SK-N-DZ (cell line): ENCODE data around the gene RPL36.
"Not testable (repeated sequence)": the region's sequence is repeated elsewhere in the genome, so short reads cannot be mapped to it uniquely, and the experiment has no call there.

Source experiments
- DNase-seq: peaks from one replicate; pipeline ENCODE4 v3.0.0-alpha.2; 2015; ENCODE audit warnings: low spot score

The RPL36 gene

DNA sequence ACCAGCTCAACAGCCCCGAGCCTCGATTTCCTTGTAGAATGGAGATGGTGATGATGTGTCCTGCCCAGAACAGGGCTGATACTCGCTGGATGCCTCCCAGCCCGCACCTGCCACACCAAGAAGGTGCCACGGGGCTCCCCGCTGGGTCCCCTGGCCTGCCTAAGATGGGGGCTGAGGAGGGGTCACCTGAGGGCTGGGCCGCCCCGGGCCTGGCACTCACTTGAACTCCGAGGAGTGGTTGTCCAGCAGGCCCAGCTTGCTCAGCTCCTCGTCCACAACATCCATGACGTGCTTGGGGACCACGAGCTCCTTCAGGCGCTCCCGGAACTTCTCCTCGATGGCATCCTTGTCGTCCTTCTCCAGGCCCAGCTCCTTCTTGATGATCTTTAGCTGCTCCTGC lies 15.5 kb downstream of the RPL36 start:
- DNase-seq = no peak

DNA sequence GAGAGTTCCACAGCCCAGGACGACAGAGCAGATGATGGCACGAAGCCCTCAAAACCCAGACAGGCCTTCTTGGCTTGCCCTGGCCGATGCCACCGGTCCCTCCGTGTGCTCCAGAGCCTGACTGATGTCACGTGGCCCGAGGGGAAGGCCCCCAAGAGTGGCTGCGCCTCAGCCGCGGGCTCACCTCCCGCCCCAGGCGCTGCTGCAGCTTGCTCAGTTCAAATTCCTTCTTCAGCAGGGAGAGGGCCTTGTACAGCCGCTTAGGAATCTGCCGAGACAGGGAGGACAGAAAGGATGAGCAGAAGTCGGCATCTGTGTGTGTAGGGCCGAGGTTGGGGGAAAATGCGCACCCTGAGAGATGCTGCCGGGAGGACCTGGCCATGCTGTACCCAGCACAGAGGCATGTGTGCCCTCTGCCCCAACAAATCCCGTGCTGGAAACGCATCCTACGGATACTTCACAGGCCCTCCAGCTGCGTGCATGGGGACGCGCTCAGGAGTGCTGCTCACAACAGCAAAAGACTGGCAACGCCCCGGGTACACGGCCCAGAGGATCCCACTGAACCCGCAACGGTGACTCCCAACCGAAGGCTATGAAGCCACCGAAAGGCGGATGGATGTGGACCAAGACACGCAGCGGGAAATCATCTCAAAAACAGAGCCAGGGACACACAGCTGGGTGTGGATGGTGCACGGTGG lies 16.9 kb downstream of the RPL36 start:
- no peak for DNase-seq

DNA sequence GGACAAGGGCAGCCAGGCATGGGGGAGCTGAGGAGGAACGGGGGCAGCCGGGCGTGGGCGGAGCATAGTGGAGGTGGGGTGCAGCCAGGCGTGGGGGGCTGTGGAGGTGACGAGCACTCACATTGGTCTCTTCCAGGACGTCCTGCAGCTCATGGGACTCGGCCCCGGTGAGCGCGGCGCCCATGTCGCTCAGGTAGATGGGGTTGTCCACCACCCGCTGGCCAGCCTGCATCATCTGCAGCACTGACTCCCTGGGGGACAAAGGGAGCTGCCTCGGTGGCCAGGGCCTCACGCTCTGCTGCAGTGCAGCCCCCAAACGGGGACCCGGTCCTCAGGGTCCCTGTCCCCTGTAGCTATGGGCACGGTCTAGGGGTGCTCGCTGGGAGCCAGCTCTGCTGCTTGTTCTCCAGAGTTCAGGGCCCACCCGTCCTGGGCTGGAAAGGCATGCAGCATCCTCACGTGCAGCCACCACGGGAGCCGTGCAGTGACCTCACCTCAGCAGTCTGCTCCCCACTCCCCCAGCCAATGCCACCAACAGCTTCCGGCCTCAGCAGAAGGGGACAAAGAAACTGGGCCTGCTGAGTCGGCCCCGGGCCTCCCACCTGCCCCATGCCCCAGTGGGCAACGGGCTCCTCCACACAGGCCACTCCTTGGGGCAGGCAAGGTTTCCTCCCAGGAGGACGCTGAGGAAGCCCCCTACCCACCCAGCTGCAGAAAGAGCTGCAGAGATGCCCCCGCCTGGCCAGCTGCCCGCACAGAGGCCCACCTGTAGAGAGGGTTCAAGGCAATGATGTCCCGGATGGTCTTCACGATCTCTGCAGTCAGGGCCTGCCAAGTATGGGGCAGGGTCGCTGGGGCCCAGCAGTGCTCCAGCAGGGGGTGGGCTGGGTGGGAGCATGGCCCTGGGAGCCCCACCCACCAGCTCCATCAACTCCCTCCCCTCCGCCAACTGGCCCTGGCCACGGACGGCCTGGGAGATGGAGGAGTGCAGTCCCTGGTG lies 17.8 kb downstream of the RPL36 start:
- DNase-seq = no peak

DNA sequence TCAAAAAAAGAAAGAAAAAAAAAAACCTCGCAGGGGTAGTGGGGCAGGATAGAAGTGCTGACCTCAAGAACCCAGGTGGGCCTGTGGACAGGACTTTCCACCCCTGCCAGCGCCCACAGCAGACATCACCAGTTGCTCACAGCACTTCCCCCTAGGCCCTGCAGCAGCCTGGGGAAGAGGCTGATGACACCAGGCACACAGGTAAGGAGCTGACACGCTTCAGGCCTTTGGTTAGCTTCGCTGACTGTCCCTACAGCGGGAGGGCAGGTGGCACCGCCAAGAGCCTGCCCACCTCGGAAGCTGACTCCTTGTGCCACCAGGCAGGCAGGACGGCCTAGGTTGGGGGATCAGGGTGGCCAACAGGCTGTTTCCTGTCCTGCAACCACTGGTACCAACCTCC lies 20.9 kb downstream of the RPL36 start:
- DNase-seq = no peak

DNA sequence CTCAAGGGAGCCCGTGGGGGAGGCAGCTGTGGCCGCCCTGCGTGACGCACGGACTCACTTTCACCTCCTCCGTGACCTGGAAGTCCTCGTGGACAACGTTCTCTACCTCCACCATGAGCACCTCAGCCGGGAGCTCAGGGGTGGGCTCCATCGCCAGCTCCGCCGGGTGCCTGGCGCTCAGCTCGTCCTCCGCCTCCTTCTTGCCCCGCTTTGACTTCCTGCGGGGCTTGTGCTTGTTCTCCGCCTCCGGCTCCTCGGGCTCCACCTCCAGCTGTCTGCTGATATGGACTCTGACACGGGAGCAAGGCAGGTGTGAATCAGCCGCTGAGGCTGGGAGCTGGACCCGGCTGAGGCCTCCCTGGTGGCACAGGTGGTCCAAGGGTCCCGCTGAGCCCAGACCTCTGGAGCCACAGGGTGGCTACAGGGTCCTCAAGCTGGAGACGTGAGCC lies 21.6 kb downstream of the RPL36 start:
- no peak for DNase-seq

DNA sequence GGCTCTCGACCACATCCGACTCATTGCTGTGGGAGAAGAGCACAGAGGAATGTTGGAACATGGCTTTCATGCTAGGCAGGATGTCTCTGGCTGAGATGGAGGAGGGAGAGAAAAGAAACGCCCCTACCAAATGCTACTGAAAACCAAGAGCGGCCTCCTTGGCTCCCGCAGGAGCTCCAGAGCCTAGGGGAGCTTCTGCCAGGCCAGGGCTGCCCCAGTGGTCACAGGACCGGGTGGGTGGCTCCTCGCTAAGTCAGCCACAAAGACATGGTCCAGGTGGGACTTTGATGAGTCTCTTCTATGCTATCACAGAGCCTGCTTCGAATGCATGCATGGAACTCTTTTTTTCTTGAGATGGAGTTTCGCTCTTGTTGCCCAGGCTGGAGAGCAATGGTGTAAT lies 23.1 kb downstream of the RPL36 start:
- no peak for DNase-seq

DNA sequence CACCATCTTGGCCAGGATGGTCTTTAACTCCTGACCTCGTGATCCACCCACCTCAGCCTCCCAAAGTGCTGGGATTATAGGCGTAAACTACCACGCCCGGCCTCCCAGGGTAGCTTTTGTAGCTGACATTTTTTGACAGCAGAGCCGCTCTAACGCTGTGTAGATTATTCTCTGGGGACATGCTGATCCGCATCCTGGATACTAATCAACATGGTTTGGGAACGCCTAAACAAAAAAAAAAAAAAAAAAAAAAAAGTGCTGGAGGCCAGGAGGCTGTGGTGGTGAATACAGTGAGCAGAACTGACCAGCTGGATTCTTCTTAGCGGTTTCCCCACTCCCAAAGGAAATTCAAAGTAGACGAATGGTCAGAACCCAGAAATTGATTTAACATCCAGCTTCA lies 24.7 kb downstream of the RPL36 start:
- DNase-seq = no peak

DNA sequence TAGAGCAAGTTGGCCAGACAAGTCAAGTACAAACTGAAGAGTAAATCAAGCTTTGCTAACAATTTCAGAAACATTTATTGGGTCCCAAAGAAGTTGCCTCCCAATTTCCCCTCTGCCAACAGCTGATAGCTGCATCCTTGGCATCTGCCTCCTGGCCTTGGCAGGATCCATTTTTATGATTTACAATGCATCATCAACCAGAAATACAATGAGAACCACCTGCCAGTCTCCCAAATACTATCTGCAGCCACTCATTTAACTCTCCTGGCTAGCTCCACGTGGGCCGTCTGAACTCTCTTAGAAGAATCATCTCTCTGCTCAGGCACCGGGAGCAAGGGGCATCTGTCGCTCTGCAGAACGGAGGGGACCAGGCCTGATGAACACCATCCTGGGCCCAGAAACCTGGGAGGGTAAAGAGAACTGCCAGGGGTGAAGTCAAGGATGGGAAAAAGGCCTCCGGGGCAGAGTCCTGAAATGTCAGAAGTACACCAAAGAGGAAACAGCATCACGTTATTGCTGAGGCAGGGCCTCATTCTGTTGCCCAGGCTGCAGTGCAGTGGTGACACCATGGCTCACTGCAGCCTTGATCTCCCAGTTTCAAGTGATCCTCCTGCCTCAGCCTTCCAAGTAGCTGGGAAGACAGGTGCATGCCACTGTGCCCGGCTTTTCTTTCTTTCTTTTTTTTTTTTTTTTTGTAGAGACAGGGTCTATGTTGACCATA lies 27.3 kb downstream of the RPL36 start:
- DNase-seq = no peak

DNA sequence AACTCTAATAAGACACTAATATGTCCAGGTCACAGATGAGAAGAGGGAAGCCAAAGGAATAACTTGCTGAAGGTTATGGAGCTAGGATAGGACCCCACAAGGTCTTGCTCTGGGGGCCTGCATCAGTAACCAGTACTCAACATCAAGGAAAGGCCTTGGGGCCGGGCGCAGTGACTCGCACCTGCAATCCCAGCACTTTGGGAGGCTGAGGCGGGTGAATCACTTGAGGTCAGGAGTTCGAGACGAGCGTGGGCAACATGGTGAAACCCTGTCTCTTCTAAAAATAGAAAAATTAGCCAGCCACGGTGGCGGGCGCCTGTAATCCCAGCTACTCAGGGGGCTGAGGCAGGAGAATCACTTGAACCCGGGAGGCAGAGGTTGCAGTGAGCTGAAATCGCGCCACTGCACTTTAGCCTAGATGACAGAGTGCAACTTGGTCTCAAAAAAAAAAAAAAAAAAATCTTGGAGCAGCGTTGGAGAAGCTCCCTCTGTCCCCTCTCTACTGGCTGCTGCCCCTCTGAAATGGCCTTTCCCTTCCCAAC lies 28.0 kb downstream of the RPL36 start:
- no peak for DNase-seq

DNA sequence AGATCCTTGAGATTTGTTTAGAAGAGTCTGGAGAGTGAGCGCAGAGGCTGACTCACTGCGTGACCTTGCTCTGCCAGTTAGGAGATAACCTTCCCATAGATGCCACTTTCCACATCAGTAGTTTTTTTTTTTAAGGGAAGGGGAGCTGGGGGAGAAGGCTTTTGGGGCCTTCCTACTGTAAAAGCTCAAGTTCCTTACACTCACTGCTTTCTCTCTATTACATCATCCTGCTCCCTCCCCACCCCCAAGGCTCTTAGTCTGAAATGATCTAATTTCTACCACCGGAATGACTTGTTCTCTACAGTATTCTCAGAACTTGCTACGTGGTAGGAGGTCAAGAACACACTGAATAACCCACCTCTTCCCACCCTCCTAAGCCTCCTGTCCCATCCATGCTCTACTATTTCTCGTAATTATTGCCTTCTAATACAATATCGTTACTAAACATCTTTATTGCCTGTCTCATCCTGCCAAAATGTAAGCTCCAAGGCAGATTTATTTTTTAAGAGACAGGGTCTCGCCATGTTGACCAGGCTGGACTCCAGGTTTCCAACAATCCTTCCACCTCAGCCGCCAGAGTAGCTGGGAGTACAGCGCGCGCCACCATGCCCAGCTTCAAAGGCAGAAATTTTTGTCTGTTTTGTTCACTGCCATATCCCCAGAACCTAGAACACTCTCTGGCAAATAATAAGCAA lies 28.6 kb downstream of the RPL36 start:
- DNase-seq = no peak

DNA sequence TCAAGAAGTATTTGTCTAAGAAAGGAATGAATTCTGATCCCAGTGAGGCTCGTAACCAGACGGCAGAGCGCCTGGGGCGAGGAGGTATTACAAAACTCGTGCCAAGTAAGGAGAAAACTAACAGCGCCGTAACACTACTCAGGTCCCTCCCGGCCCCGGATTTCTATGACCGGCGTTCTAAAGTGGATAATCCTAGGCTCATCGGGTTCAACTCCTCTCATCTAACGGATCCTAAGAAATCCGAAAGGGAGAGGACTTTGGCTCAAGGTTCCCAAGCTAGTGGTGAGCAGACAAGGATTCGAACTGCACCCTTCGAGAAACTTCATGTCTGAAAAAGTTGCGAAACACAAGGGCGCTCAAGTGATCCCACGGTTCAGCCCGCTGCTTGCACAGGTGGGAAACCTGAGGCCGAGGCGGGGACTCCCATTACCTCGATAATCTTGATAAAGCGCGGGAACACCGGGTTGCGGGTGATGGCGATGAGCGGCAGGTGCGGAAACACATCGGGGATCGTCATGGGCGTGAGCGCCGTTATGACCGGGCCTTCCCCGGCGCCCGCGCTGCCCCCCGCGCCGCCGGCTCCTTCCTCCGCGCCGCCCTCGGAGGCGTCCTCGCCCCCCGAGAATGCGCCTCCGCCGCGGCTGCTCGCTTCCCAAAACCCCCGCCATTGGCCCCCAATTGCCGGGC lies 29.3 kb downstream of the RPL36 start:
- no peak for DNase-seq

DNA sequence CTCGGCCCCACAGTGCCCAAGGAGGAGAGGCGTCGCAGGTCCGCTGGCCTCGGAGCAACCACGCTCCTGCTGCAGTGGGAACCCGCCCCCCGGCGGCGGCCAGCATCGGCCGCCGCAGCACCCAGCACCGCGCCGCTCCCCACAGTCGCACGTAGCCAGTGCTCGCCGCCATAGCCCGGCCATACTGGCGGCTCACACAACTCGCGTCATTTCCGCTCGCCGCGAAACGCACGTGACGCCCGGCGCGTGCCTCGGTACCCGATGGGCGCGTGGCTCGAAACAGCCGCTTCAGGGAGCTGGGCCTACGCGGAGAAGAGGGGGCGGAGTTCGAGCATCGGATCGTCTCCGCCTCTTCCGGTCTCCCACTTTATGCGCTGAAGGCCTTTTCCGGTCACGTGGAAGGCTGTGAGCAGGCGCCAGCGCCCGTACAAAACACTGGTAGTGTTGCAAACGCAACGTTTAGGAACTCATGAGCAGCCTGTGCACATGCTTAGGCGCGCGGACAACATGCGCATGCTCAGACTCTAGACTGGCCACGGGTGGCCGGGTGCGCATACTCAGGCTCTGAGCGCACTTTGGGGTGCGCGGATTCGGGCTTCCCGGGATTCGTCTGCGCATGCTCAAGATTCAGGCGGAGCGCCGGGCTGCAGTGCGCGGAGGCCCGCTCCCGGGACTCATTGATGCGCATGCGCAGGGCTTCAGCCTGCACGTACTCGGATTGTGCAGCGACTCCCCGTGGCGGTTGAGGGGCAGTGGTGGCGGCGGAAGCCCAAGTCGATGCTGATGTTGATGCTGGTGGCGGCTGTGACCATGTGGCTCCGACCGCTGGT lies 30.1 kb downstream of the RPL36 start, which contains the start of the genes CATSPERD and LONP1:
TSS of gene CATSPERD (plus strand) at position 677 of the 830 bp plus-strand sequence. CDS start at position 778, 101 bp downstream.
TSS of gene LONP1 (minus strand) at position 186 of the 830 bp plus-strand sequence. CDS start at position 172, 14 bp downstream.
- DNase-seq = peak; percentile 98

DNA sequence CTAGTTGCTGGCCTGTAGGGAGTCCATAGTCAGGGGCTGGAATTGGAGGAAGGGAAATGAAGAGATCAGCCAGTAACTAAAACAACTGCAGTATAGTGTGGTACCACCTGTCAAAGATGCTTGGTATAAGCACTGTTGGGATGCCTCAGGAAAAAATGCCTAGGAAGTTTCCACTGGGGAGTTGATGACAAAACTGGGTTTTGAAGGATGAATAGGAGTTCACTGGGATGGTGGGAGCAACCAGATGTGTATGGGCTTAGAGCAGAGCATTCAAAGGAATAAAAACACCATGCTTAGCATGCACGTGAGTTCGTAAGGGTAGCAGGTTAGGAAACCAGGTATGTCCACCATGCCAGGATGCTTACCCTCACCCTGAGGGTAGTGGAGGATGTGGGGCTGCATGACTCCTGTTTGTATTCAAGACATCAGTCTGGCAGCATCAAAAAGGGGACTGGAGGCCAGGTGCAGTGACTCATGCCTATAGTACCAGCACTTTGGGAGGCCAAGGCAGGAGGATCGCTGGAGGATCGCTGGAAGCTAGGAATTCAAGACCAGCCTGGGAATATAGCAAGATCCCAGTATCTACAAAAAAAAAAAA lies 37.5 kb downstream of the RPL36 start:
- no peak for DNase-seq

DNA sequence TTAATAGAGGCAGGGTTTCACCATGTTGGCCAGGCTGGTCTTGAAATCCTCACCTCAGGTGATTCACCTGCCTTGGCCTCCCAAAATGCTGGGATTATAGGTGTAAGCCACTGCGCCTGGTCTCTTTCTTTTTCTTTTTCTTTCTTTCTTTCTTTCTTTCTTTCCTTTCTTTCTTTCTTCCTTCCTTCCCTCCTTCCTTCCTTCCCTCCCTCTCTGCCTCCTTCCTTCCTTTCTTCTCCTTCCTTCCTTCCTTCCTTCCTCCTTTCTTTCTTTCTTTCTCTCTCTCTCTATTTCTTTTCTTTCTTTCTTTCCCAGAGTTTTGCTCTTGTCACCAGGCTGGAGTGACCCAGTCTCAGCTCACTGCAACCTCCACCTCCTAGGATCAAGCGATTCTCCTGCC lies 43.1 kb downstream of the RPL36 start:
- not testable (repeated sequence) for DNase-seq

DNA sequence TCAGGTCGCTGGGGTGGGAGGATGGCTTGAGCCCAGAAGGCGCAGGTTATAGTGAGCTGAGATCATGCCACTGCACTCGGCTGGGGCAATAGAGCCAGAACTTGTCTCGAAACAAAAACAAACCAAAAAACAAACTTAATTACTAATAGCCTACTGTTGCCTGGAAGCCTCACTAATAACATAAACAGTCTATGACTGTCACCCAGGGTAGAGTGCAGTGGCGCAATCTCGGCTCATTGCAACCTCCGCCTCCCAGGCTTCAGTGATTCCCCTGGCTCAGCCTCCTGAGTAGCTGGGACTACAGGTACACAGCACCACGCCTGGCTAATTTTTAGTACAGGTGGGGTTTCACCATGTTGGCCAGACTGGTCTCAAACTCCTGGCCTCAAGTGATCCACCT lies 48.3 kb downstream of the RPL36 start:
- DNase-seq = no peak
